Brain pericyte (primary cell): ENCODE measurements around the gene GPRIN1.

Experiments used
- DNase-seq: peaks from one replicate; pipeline ENCODE4 v3.0.0-alpha.2; 2012; ENCODE audit warnings: low read depth, low spot score

The GPRIN1 gene

GRCh38 chr5:176609724-176610434 lies at the start of gene GPRIN1:
GPRIN1 (minus strand) TSS chr5:176610156; CDS start chr5:176599834, 10,322 bp downstream.
- no peak for DNase-seq

GRCh38 chr5:176659512-176659839 lies 49.5 kb upstream of the GPRIN1 start:
- DNase-seq = no peak

GRCh38 chr5:176658817-176659511 lies 49.0 kb upstream of the GPRIN1 start:
- DNase-seq = no peak

- no peak for DNase-seq
These were observed 48.1 kb upstream of the GPRIN1 start for GRCh38 chr5:176658007-176658599.

- no peak for DNase-seq
These were observed 46.6 kb upstream of the GPRIN1 start for GRCh38 chr5:176656467-176656990.

- DNase-seq = no peak
These were observed 44.9 kb upstream of the GPRIN1 start for GRCh38 chr5:176654856-176655255.

GRCh38 chr5:176653401-176654385 lies 43.7 kb upstream of the GPRIN1 start:
- no peak for DNase-seq

GRCh38 chr5:176652136-176652535 lies 42.2 kb upstream of the GPRIN1 start:
- DNase-seq = no peak

GRCh38 chr5:176651472-176651980 lies 41.6 kb upstream of the GPRIN1 start:
- no peak for DNase-seq

GRCh38 chr5:176650354-176650884 lies 40.5 kb upstream of the GPRIN1 start:
- no peak for DNase-seq

GRCh38 chr5:176648474-176649194 lies 38.7 kb upstream of the GPRIN1 start:
- DNase-seq = no peak

- DNase-seq = no peak
These were observed 38.0 kb upstream of the GPRIN1 start for GRCh38 chr5:176647843-176648473.

GRCh38 chr5:176647030-176647842 lies 37.3 kb upstream of the GPRIN1 start, which contains the start of gene TSPAN17:
TSPAN17 (plus strand) TSS chr5:176647484; CDS start chr5:176647616, 132 bp downstream.
- DNase-seq = peak; percentile 96

GRCh38 chr5:176646707-176647029 lies 36.7 kb upstream of the GPRIN1 start:
- DNase-seq = no peak

- DNase-seq = no peak
These were observed 36.2 kb upstream of the GPRIN1 start for GRCh38 chr5:176646049-176646706.

- DNase-seq = no peak
These were observed 35.1 kb upstream of the GPRIN1 start for GRCh38 chr5:176644878-176645670.

- DNase-seq = no peak
These were observed 34.3 kb upstream of the GPRIN1 start for GRCh38 chr5:176644294-176644693.
